Fibroblast of lung (primary cell): ENCODE measurements around the gene MT3. TPM values are rescaled to one million over a fixed set of nuclear protein-coding genes. Genes with fewer than 3 reads are reported as not detected.

Experiments
- polyA plus RNA-seq, 2 donors: library from polyadenylated mRNA; depleted of rRNA in 1 of 2; stranded (reverse) in 1 of 2; unstranded in 1 of 2; fragments of >200 nt; gene quantifications; 2 replicates each; pipeline ENCODE4 v1.2.1, GENCODE V29; 2011 to 2012; ENCODE audit warnings: missing spikeins in 1 of 2
- total RNA-seq: library from RNA; depleted of rRNA; stranded (reverse); fragments of >200 nt; gene quantifications from 2 replicates; pipeline ENCODE4 v1.2.1, GENCODE V29; 2014

MT3 gene
- total and polyA plus RNA-seq, 2 donors (not counting 1 experiment from before 2014, with no cell fraction given), result not detected

Other genes starting within 250 kb of the MT3 start
- gene AMFR, start 164.0 kb upstream of the MT3 start, total RNA-seq, result 350 and 413 TPM in 2 replicates
- 75.9 and 76.1 TPM in 2 replicates for gene AMFR, start 164.0 kb upstream of the MT3 start, polyA plus RNA-seq
- 64.2 and 69.9 TPM in 2 replicates for gene NUDT21, start 138.2 kb upstream of the MT3 start, total RNA-seq
- gene NUDT21, start 138.2 kb upstream of the MT3 start, polyA plus RNA-seq, result 132 and 136 TPM in 2 replicates
- 54.7 and 55.0 TPM in 2 replicates for gene OGFOD1, start 138.0 kb upstream of the MT3 start, total RNA-seq
- 101 and 110 TPM in 2 replicates for gene OGFOD1, start 138.0 kb upstream of the MT3 start, polyA plus RNA-seq
- 76.3 and 84.9 TPM in 2 replicates for gene BBS2, start 69.5 kb upstream of the MT3 start, total RNA-seq
- 42.5 and 59.9 TPM in 2 replicates for gene BBS2, start 69.5 kb upstream of the MT3 start, polyA plus RNA-seq
- not detected in 2 replicates for gene MT4, start 24.5 kb upstream of the MT3 start, total RNA-seq
- not detected in 2 replicates for gene MT4, start 24.5 kb upstream of the MT3 start, polyA plus RNA-seq
- 76.5 and 113 TPM in 2 replicates for gene MT2A, start 19.1 kb downstream of the MT3 start, total RNA-seq
- 49.2 and 225 TPM in 2 replicates for gene MT2A, start 19.1 kb downstream of the MT3 start, polyA plus RNA-seq
- 251 and 390 TPM in 2 replicates for gene MT1E, start 36.3 kb downstream of the MT3 start, total RNA-seq
- gene MT1E, start 36.3 kb downstream of the MT3 start, polyA plus RNA-seq, result 465 and 572 TPM in 2 replicates
- 18.5 and 58.8 TPM in 2 replicates for gene MT1M, start 43.1 kb downstream of the MT3 start, total RNA-seq
- gene MT1M, start 43.1 kb downstream of the MT3 start, polyA plus RNA-seq, result 6.9 and 8.5 TPM in 2 replicates
- 2.3 and 5.3 TPM in 2 replicates for gene MT1A, start 49.1 kb downstream of the MT3 start, total RNA-seq
- 2.9 and 4.8 TPM in 2 replicates for gene MT1A, start 49.1 kb downstream of the MT3 start, polyA plus RNA-seq
- not detected in 2 replicates for gene MT1B, start 62.4 kb downstream of the MT3 start, total RNA-seq
- not detected in 2 replicates for gene MT1B, start 62.4 kb downstream of the MT3 start, polyA plus RNA-seq
- gene MT1F, start 68.4 kb downstream of the MT3 start, total RNA-seq, result 0.26 and 2.1 TPM in 2 replicates
- 0.20 and 3.2 TPM in 2 replicates for gene MT1F, start 68.4 kb downstream of the MT3 start, polyA plus RNA-seq
- gene MT1G, start 78.5 kb downstream of the MT3 start, total RNA-seq, result 11.6 and 16.4 TPM in 2 replicates
- gene MT1G, start 78.5 kb downstream of the MT3 start, polyA plus RNA-seq, result 5.7 and 9.1 TPM in 2 replicates
- not detected in 2 replicates for gene MT1H, start 80.3 kb downstream of the MT3 start, total RNA-seq
- not detected in 2 replicates for gene MT1H, start 80.3 kb downstream of the MT3 start, polyA plus RNA-seq
- gene MT1X, start 92.9 kb downstream of the MT3 start, total RNA-seq, result 86.8 and 137 TPM in 2 replicates
- 137 and 242 TPM in 2 replicates for gene MT1X, start 92.9 kb downstream of the MT3 start, polyA plus RNA-seq
- gene NUP93, start 140.6 kb downstream of the MT3 start, total RNA-seq, result 36.7 and 42.9 TPM in 2 replicates
- gene NUP93, start 140.6 kb downstream of the MT3 start, polyA plus RNA-seq, result 37.6 and 61.0 TPM in 2 replicates